Measurements from ENCODE around the gene TMEM37. TPM values are rescaled to one million over a fixed set of nuclear protein-coding genes. Genes with fewer than 3 reads are reported as not detected.

The TMEM37 gene
- total RNA-seq, 1 donor from 2014 or later: 0.51 TPM

DNA sequence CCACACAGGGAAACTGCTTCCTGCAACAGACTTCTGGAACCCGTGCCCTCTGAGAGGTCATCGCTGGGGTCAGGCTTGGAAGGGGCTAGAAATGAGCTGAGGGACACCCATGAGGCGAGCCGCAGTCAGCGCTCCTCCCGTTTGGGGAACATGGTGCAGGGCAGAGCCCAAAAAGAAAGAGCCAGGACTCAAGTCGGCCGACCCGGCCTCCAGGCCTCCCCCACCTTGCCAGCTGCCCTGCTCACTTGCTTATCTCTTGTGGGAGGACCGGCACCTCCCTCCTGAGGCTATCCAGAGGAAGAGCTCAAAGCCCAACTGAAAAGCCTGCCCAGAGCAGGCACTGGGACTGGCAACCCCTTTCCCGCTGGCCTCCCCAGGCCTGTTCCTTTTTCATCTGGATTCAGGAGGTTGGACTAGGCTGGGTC, 49.1 kb downstream of the TMEM37 start:
- POLR2A ChIA-PET: no interaction called here

DNA sequence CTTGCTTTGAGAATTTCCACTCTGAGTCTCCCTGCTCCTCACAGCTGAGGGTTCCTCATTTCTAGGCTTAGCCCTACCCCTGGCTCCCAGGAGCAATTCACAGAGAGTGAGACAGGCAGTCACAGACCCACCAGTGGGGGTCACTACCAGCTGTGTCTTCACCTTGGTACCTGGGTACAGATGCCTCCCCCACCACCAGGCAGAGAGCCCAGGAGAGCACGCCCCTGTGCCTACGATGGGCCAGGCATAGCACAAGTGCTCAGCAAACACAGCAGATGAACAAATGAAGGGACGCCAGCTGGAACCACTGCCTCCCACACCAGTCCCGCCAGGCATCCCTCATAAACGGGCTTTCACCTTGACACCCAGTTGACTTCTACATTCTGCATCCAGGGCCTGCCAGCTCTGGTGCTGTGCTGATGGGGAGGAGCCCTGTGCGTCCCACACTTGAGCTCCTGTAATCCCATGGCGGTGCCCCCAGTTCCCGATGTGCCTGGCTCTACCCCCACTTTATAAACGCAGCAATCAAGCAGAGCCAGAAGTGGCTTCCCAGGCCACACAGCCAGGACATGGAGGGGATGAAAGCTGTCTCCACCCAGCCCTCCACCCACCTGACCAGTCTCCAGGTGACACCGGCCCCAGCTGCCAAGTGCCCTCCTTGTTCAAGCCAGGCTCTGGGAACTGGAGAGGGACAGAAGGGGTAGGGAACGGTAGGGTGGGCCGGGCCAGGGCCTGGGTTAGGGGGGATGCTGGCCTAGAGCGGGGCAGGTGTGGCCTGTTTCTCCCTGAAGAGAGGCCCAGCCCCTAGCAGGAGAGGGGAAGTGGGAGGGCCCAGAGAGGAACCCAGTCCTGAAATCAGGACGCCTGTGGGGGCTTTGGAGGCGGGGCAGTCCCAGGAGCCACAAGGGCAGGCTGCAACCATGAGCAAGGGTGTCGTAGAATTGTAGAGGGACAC, 50.1 kb downstream of the TMEM37 start:
- H3K27ac Mint-ChIP-seq: no peak overlapping the region
- no peak for ATAC-seq (ENCODE audit: low read depth)
- no peak for DNase-seq
- H3K27me3 Mint-ChIP-seq: peaks cover 3% of the 10 kb centered on the region
- no peaks in the 10 kb centered on the region for H3K9me3 Mint-ChIP-seq
- POLR2A ChIA-PET: no interaction called here
- intact Hi-C loops (cut with micrococcal nuclease): no loop called here
- CTCF ChIA-PET: no interaction called here
- no peaks in the 10 kb centered on the region for H3K36me3 Mint-ChIP-seq (ENCODE audit: low read depth)
- no peak overlapping the region for H3K4me3 Mint-ChIP-seq
- no peak for TF ChIP-seq CTCF (IDR thresholded peaks at IDR 0.05)
- H3K4me1 Mint-ChIP-seq: no peaks in the 10 kb centered on the region

More for the DNA sequence above, 49.1 kb downstream of the TMEM37 start:
- intact Hi-C loops (cut with micrococcal nuclease): no loop called here
- H3K4me1 Mint-ChIP-seq: no peaks in the 10 kb centered on the region
- no peak for DNase-seq
- H3K27ac Mint-ChIP-seq: no peak overlapping the region
- H3K36me3 Mint-ChIP-seq (ENCODE audit: low read depth): no peaks in the 10 kb centered on the region
- ATAC-seq (ENCODE audit: low read depth): no peak
- no peak overlapping the region for H3K4me3 Mint-ChIP-seq
- peaks cover 8% of the 10 kb centered on the region for H3K27me3 Mint-ChIP-seq
- H3K9me3 Mint-ChIP-seq: no peaks in the 10 kb centered on the region
- no peak for TF ChIP-seq CTCF (IDR thresholded peaks at IDR 0.05)
- CTCF ChIA-PET: no interaction called here

- Mint-ChIP-seq H3K9me3 (no peaks in the 10 kb centered on the region), H3K4me3 (no peak overlapping the region), H3K27me3 (peaks cover 3% of the 10 kb centered on the region), H3K36me3 (ENCODE audit: low read depth) (no peaks in the 10 kb centered on the region), H3K4me1 (no peaks in the 10 kb centered on the region), H3K27ac (no peak overlapping the region)
- no peak for TF ChIP-seq CTCF (IDR thresholded peaks at IDR 0.05)
- ChIA-PET CTCF (interaction anchor here (0.7 kb wide), 1 partner anchor 601 kb away, joined by 3 read pairs; no protein-coding TSS in a partner anchor), POLR2A (no interaction called here)
- intact Hi-C loops (cut with micrococcal nuclease): no loop called here
- DNase-seq: no peak
- no peak for ATAC-seq (ENCODE audit: low read depth)
These were observed 51.1 kb downstream of the TMEM37 start for GRCh38 chr2:119482481-119483394.

GRCh38 chr2:119483395-119483753, 51.7 kb downstream of the TMEM37 start:
- peaks cover 3% of the 10 kb centered on the region for H3K27me3 Mint-ChIP-seq
- no peak overlapping the region for H3K4me3 Mint-ChIP-seq
- no peaks in the 10 kb centered on the region for H3K9me3 Mint-ChIP-seq
- intact Hi-C loops (cut with micrococcal nuclease): no loop called here
- H3K27ac Mint-ChIP-seq: no peak overlapping the region
- TF ChIP-seq CTCF (IDR thresholded peaks at IDR 0.05): no peak
- H3K36me3 Mint-ChIP-seq (ENCODE audit: low read depth): no peaks in the 10 kb centered on the region
- DNase-seq: no peak
- H3K4me1 Mint-ChIP-seq: no peaks in the 10 kb centered on the region
- POLR2A ChIA-PET: no interaction called here
- CTCF ChIA-PET: interaction anchor here (0.7 kb wide), 1 partner anchor 602 kb away, joined by 3 read pairs; no protein-coding TSS in a partner anchor
- ATAC-seq (ENCODE audit: low read depth): no peak

Measured in activated B cell treated with CpG ODN at 0.5 μM for 24 hours (primary cell).